ENCODE measurements around the gene ENTREP1. TPM values are rescaled to one million over a fixed set of nuclear protein-coding genes. Genes with fewer than 3 reads are reported as not detected.
"Not testable (repeated sequence)": the region's sequence is repeated elsewhere in the genome, so short reads cannot be mapped to it uniquely, and the experiment has no call there.

The ENTREP1 gene
- total RNA-seq, 4 donors from 2014 or later = 2.3 to 6.3 (median 3.7) TPM

DNA sequence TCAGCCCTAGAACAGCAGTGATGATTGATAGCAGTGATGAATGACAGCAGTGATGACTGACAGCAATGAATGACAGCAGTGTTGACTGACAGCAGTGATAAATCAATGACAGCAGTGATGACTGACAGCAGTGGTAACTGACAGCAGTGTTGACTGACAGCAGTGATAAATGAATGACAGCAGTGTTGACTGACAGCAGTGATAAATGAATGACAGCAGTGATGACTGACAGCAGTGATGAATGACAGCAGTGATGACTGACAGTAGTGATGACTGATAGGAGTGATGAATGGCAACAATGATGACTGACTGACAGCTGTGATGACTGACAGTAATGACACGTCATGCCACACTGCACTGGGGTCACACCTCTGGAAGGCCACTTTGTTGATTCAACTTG lies 106.8 kb downstream of the ENTREP1 start:
- DNase-seq (ENCODE audit: low spot score in 2 of 2) = no peak
- no peaks in the 10 kb centered on the region for H3K27me3 ChIP-seq
- peaks cover 0 to 4% (median 0%) of the 10 kb centered on the region in 4 donors for H3K4me1 ChIP-seq
- TF ChIP-seq, protein P1, sequence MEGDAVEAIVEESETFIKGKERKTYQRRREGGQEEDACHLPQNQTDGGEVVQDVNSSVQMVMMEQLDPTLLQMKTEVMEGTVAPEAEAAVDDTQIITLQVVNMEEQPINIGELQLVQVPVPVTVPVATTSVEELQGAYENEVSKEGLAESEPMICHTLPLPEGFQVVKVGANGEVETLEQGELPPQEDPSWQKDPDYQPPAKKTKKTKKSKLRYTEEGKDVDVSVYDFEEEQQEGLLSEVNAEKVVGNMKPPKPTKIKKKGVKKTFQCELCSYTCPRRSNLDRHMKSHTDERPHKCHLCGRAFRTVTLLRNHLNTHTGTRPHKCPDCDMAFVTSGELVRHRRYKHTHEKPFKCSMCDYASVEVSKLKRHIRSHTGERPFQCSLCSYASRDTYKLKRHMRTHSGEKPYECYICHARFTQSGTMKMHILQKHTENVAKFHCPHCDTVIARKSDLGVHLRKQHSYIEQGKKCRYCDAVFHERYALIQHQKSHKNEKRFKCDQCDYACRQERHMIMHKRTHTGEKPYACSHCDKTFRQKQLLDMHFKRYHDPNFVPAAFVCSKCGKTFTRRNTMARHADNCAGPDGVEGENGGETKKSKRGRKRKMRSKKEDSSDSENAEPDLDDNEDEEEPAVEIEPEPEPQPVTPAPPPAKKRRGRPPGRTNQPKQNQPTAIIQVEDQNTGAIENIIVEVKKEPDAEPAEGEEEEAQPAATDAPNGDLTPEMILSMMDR (IDR thresholded peaks at IDR 0.05) = no peak
- TF ChIP-seq POLR2A (IDR thresholded peaks at IDR 0.05) (no peak), EP300 (IDR thresholded peaks at IDR 0.05) (no peak)
- H3K36me3 ChIP-seq = peaks cover 0 to 48% (median 0%) of the 10 kb centered on the region in 3 donors
- no peak overlapping the region for H3K4me3 ChIP-seq
- 86 to 96% methylated on average over 1 of the region's 1 CpG for WGBS, 2 donors
- H3K27ac ChIP-seq = no peak overlapping the region
- peaks cover 0 to 4% (median 0%) of the 10 kb centered on the region in 4 donors for H3K9me3 ChIP-seq

DNA sequence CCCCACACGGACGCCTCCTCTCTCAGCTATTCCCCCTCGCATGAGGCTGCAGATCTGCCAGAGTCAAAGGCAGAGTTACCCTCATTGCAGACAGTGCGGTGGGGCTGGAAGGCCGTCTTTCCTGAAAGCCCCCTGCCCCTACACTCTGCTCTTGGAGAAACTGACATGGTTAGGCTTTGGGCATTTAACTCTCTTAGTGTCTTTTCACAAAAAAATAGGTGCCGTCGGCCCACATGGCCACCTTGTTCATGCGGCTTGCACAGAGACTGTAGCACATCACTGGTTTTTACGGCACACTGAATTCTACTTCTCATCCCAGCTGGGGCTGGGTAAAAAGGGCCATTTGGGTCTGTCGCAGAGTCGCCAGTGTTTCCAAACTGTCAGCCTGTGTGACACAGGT lies 107.6 kb downstream of the ENTREP1 start:
- TF ChIP-seq, protein P1 (IDR thresholded peaks at IDR 0.05) = no peak
- TF ChIP-seq EP300 (IDR thresholded peaks at IDR 0.05) = no peak
- TF ChIP-seq POLR2A (IDR thresholded peaks at IDR 0.05) = no peak
- peaks cover 0 to 48% (median 0%) of the 10 kb centered on the region in 3 donors for H3K36me3 ChIP-seq
- no peaks in the 10 kb centered on the region for H3K27me3 ChIP-seq
- WGBS, 2 donors = 86 to 97% methylated on average over 11 of the region's 11 CpGs
- no peak overlapping the region for H3K4me3 ChIP-seq
- no peak overlapping the region for H3K27ac ChIP-seq
- H3K9me3 ChIP-seq = peaks cover 0 to 4% (median 0%) of the 10 kb centered on the region in 4 donors
- no peaks in the 10 kb centered on the region for H3K4me1 ChIP-seq
- no peak for DNase-seq (ENCODE audit: low spot score in 2 of 2)

DNA sequence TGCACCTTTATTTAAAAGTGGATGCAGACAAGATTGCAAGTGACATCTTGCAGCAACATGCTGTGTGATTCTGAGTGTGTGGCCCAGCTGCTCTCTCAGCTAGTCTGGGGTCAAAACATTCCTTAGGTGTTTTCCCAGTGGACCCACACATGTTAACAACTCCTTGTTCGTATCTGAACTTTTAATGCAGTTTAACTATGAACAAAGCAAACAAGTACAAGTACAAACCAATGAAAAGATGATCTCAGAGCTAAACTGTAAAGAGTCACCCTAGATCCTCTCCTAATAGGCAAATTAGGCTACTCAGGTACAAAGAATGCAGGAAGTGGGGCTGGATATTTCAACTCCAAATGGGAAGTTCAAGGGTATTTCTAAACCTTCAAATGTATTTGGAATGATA lies 108.4 kb downstream of the ENTREP1 start:
- Histone ChIP-seq H3K27me3 (no peaks in the 10 kb centered on the region), H3K9me3 (peaks cover 0 to 4% (median 0%) of the 10 kb centered on the region in 4 donors), H3K4me1 (no peaks in the 10 kb centered on the region), H3K27ac (no peak overlapping the region), H3K36me3 (peaks cover 0 to 48% (median 0%) of the 10 kb centered on the region in 3 donors), H3K4me3 (no peak overlapping the region)
- no peak for DNase-seq (ENCODE audit: low spot score in 2 of 2)
- no peak for TF ChIP-seq EP300 (IDR thresholded peaks at IDR 0.05)
- TF ChIP-seq, protein P1 (IDR thresholded peaks at IDR 0.05) = no peak
- TF ChIP-seq POLR2A (IDR thresholded peaks at IDR 0.05) = no peak
- WGBS, 2 donors = 21 to 54% methylated on average over 1 of the region's 1 CpG

DNA sequence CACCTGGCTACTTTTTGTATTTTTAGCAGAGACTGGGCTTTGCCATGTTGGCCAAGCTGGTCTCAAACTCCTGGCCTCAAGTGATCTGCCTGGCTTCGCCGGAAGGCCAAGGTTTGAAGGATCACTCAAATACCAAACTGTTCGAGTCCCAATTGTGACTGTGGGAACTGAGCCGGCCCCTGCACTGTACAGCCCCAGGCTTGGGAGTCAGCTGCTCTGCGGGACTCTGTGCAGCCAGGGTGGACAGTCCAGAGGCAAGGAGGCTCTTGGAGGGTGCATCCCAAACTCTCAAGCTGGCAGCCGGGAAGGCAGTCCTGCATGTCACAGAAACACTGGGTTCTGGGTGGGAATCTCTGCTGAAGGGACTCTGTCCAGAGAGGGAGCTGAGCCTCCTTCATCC lies 109.0 kb downstream of the ENTREP1 start:
- H3K27ac ChIP-seq = no peak overlapping the region
- no peak for DNase-seq (ENCODE audit: low spot score in 2 of 2)
- no peaks in the 10 kb centered on the region for H3K4me1 ChIP-seq
- WGBS, 2 donors = 91 to 95% methylated on average over 6 of the region's 6 CpGs
- H3K36me3 ChIP-seq = peaks cover 0 to 48% (median 0%) of the 10 kb centered on the region in 3 donors
- TF ChIP-seq, protein P1 (IDR thresholded peaks at IDR 0.05) = no peak
- TF ChIP-seq POLR2A (IDR thresholded peaks at IDR 0.05) (no peak), EP300 (IDR thresholded peaks at IDR 0.05) (no peak)
- H3K27me3 ChIP-seq = no peaks in the 10 kb centered on the region
- peaks cover 0 to 4% (median 0%) of the 10 kb centered on the region in 4 donors for H3K9me3 ChIP-seq
- H3K4me3 ChIP-seq = no peak overlapping the region

DNA sequence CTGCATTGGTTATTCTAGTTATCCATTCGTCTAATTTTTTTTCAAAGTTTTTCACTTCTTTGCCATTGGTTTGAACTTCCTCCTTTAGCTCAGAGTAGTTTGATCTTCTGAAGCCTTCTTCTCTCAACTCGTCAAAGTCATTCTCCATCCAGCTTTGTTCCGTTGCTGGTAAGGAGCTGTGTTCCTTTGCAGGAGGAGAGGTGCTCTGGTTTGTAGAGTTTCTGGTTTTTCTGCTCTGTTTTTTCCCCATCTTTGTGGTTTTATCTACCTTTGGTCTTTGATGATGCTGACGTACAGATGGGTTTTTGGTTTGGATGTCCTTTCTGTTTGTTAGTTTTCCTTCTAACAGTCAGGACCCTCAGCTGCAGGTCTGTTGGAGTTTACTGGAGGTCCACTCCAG lies 114.6 kb downstream of the ENTREP1 start:
- WGBS, 2 donors = 95 to 96% methylated on average over 4 of the region's 4 CpGs

DNA sequence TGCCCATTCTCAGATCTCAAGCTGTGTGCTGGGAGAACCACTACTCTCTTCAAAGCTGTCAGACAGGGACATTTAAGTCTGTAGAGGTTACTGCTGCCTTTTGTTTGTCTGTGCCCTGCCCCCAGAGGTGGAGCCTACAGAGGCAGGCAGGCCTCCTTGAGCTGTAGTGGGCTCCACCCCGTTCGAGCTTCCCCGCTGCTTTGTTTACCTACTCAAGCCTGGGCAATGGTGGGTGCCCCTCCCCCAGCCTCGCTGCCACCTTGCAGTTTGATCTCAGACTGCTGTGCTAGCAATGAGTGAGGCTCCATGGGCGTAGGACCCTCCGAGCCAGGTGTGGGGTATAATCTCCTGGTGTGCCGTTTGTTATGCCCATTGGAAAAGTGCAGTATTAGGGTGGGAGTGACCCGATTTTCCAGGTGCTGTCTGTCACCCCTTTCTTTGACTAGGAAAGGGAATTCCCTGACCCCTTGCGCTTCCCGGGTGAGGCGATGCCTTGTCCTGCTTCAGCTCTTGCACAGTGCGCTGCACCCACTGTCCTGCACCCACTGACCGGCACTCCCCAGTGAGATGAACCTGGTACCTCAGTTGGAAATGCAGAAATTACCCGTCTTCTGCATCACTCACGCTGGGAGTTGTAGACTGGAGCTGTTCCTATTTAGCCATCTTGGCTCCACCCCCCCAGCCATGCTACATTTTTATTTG lies 115.4 kb downstream of the ENTREP1 start:
- H3K27ac ChIP-seq; H3K27me3 ChIP-seq; H3K4me1 ChIP-seq; H3K4me3 ChIP-seq; DNase-seq (ENCODE audit: low spot score in 2 of 2); H3K9me3 ChIP-seq: not testable (repeated sequence)
- WGBS, 2 donors = 93 to 96% methylated on average over 15 of the region's 15 CpGs
- peaks cover 0 to 54% (median 0%) of the 10 kb centered on the region in 3 donors for H3K36me3 ChIP-seq

More for the DNA sequence above, 114.6 kb downstream of the ENTREP1 start:
- peaks cover 0 to 50% (median 0%) of the 10 kb centered on the region in 3 donors for H3K36me3 ChIP-seq
- not testable (repeated sequence) for DNase-seq (ENCODE audit: low spot score in 2 of 2); H3K4me1 ChIP-seq; H3K4me3 ChIP-seq; H3K9me3 ChIP-seq; H3K27ac ChIP-seq; H3K27me3 ChIP-seq
